Pancreas (tissue), 10 donors: ENCODE data around the gene C2CD3. TPM values are rescaled to one million over a fixed set of nuclear protein-coding genes. Genes with fewer than 3 reads are reported as not detected.

ENCODE experiments used
- ATAC-seq, 4 donors: fragments of 200-7000 bp; cut with Tn5 transposase; one replicate each; pipeline versions ENCODE4 v1.8.0 to v1.9.1; 2020; ENCODE audit warnings: mild to moderate bottlenecking in 4 of 4, moderate library complexity in 4 of 4
- DNase-seq, 6 donors: peaks; one replicate each; pipeline ENCODE4 v3.0.0-alpha.2; 2020
- FAIRE-seq: peaks from 2 replicates; lab custom pipeline; 2012; peaks lifted over from hg19 to GRCh38; lab: Jason Lieb, UNC
- H3K27ac ChIP-seq, 4 donors: fragments of 200-600 bp; sonication (generic); 1 replicate in 3 of 4; 2 replicates in 1 of 4; pipeline versions ENCODE4 v1.5.0 to v1.8.0; 2020
- H3K27me3 ChIP-seq, 4 donors: fragments of 200-600 bp; one replicate each; pipeline ENCODE4 v1.8.0; 2021
- H3K36me3 ChIP-seq, 3 donors: fragments of 200-600 bp; sonication (generic) in 1 of 3; one replicate each; pipeline versions ENCODE4 v1.5.0 to v1.8.0; 2020 to 2021
- H3K4me1 ChIP-seq, 3 donors: fragments of 200-600 bp; one replicate each; pipeline ENCODE4 v1.8.0; 2021
- H3K4me3 ChIP-seq, 4 donors: fragments of 200-600 bp; sonication (generic) in 2 of 4; one replicate each; pipeline versions ENCODE4 v1.5.0 to v1.8.0; 2020 to 2021
- H3K9me3 ChIP-seq, 4 donors: fragments of 200-600 bp; one replicate each; pipeline ENCODE4 v1.8.0; 2021
- WGBS, 2 donors: extraction: QIAGEN DNeasy Blood & Tissue Kit; methylation state at CpG; one replicate each; pipeline ENCODE4 v1.1.7; 2013; 5-methylcytosine and 5-hydroxymethylcytosine counted together
- intact Hi-C, 3 donors: fragments of 100-400 bp; cut with DNase I; formaldehyde crosslinking; loops; one replicate each; pipeline versions ENCODE4 v1.11.1 to v1.14.2; 2022
- polyA plus RNA-seq, 2 donors: library from polyadenylated mRNA; stranded (reverse); fragments of 200-250 nt; gene quantifications; one replicate each; pipeline ENCODE4 v1.2.3, GENCODE V29; 2013
- total RNA-seq, 6 donors: library from RNA; stranded (reverse); fragmentation: NEBNext Ultra II Directional in 4 of 6; extraction: Animal tissue kit (Norgen Biotek cat#: 25700) in 4 of 6; gene quantifications; one replicate each; pipeline versions ENCODE4 v1.2.1 to v1.2.4, GENCODE V29; 2021 to 2023
- TF ChIP-seq, protein P1 (sequence below), 4 donors: fragments of 200-600 bp; sonication (generic) in 3 of 4; IDR thresholded peaks; one replicate each; pipeline versions ENCODE4 v1.5.0 to v1.8.0; 2021; ENCODE audit warnings: antibody characterized with exemption in 4 of 4
- donor health status: healthy with polysubstance abuse.
- donor health status: DM: no; HTN: no; CAD: no; lungs with moderate emphysema.
- donor health status: DM: no; HTN: no; CAD: no.
- donor health status: control.
- donor health status: control.
- donor health status: Bipolar disorder and iron deficiency.
- donor health status: DM: yes; HTN: yes; CAD: no.
- donor health status: DM: no; HTN: no; CAD: no.
- donor health status: DM: no; HTN: no; CAD: no.
- donor health status: DM: yes; HTN: yes; CAD: no.

C2CD3 gene
- total and polyA plus RNA-seq, 8 donors: 7.0 to 14.8 (median 8.7) TPM

DNA sequence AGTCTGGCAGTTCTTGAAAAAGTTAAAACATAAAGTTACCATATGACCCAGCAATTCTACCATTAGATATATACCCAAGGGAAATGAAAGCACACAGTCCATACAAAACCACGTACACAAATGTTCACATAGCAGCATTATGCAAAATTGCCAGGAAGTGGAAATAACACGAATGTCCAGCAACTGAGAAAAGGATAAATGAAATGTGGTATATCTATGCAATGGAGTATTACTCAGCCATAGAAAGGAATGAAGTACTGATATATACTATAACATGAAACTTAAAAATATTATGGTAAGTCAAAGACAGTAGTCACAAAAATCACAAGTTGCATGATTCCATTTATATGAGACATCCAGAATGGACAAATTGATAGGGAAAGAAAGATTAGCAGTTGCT is 57.9 kb downstream of the C2CD3 start:
- intact Hi-C loops: no loop called here
- TF ChIP-seq, protein P1, sequence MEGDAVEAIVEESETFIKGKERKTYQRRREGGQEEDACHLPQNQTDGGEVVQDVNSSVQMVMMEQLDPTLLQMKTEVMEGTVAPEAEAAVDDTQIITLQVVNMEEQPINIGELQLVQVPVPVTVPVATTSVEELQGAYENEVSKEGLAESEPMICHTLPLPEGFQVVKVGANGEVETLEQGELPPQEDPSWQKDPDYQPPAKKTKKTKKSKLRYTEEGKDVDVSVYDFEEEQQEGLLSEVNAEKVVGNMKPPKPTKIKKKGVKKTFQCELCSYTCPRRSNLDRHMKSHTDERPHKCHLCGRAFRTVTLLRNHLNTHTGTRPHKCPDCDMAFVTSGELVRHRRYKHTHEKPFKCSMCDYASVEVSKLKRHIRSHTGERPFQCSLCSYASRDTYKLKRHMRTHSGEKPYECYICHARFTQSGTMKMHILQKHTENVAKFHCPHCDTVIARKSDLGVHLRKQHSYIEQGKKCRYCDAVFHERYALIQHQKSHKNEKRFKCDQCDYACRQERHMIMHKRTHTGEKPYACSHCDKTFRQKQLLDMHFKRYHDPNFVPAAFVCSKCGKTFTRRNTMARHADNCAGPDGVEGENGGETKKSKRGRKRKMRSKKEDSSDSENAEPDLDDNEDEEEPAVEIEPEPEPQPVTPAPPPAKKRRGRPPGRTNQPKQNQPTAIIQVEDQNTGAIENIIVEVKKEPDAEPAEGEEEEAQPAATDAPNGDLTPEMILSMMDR (IDR thresholded peaks at IDR 0.05): no peak
- FAIRE-seq: no peak

DNA sequence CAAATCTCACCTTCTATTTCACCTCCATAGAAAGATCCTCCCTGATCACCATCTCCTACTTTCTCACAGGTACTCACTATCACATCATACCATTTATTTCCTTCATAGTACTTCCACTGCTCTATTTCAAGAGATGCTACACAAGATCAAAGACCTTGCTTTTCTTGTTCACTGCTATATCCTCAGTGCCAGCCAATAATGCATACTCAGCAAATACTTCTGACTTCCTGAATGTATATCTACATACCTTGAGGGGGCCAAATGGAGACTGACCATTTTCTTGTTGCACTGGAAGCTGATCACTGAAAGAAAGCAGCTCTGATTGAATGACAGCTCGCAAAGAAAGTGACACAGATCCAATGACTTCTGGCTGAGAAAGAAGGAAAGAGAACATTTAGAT is 64.7 kb downstream of the C2CD3 start:
- ATAC-seq: no peak
- Histone ChIP-seq H3K27me3 (no peaks in the 10 kb centered on the region), H3K4me3 (no peak overlapping the region), H3K4me1 (no peaks in the 10 kb centered on the region), H3K36me3 (no peaks in the 10 kb centered on the region), H3K9me3 (no peaks in the 10 kb centered on the region), H3K27ac (no peak overlapping the region)
- intact Hi-C loops: no loop called here
- DNase-seq: no peak
- no peak for FAIRE-seq
- 91 to 100% methylated on average over 1 of the region's 1 CpG for WGBS, 2 donors
- TF ChIP-seq, protein P1 (IDR thresholded peaks at IDR 0.05): no peak

More for the DNA sequence above, 57.9 kb downstream of the C2CD3 start:
- Histone ChIP-seq H3K4me3 (no peak overlapping the region), H3K4me1 (no peaks in the 10 kb centered on the region), H3K27ac (no peak overlapping the region), H3K9me3 (no peaks in the 10 kb centered on the region), H3K36me3 (peaks cover 0 to 5% (median 5%) of the 10 kb centered on the region in 3 donors), H3K27me3 (no peaks in the 10 kb centered on the region)
- ATAC-seq: no peak
- no peak for DNase-seq
- WGBS, 2 donors: 95 to 96% methylated on average over 2 of the region's 2 CpGs

DNA sequence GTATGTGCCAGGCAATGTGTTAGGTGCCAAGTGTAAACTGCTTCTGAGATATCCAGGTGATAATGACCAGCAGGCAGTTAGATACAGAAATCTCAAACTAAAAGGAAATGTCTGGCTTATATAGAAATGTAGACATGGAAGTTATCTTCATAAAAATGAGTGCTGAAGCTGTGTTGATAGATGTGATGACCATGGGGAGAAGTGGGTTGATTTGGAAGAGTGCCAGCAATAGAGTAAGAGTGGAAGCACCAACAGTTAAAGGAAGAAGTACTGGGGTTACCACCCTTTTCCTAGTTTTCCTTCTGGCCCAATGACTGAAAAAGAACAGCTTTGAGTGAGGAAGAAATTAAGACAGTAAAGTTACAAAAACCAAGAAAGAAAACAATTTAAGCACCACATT is 68.5 kb downstream of the C2CD3 start:
- no peaks in the 10 kb centered on the region for H3K9me3 ChIP-seq
- FAIRE-seq (no peak), ATAC-seq (no peak), DNase-seq (no peak)
- H3K4me3 ChIP-seq: no peak overlapping the region
- no peaks in the 10 kb centered on the region for H3K4me1 ChIP-seq
- intact Hi-C loops: no loop called here
- H3K36me3 ChIP-seq: peaks cover 0 to 7% (median 0%) of the 10 kb centered on the region in 3 donors
- no peak overlapping the region for H3K27ac ChIP-seq
- no peaks in the 10 kb centered on the region for H3K27me3 ChIP-seq
- TF ChIP-seq, protein P1 (IDR thresholded peaks at IDR 0.05): no peak

DNA sequence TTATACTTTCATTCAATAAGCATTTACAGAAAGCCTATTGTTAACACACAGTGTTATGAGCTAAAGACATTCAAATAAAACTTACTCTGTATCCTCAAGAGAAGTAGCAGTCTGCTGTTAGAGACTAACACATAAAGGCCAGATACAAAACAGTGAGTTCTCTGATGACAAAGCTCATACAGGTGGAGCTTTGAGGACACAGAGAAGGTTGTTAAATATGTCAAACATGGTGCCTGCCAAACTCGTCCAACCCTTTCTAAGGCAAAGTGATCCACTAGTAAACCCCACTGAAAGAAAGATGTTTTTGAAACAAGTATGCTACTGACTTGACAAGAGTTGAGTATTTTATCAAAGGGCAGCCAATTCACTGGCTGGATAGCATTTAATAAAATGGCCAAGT is 70.1 kb downstream of the C2CD3 start:
- peaks cover 0 to 7% (median 5%) of the 10 kb centered on the region in 3 donors for H3K36me3 ChIP-seq
- DNase-seq (no peak), ATAC-seq (no peak), FAIRE-seq (no peak)
- 77% methylated on average over 1 of the region's 1 CpG for WGBS, 2 donors
- H3K27me3 ChIP-seq: no peaks in the 10 kb centered on the region
- intact Hi-C loops: no loop called here
- TF ChIP-seq, protein P1 (IDR thresholded peaks at IDR 0.05): no peak
- no peaks in the 10 kb centered on the region for H3K9me3 ChIP-seq
- no peak overlapping the region for H3K4me3 ChIP-seq
- H3K4me1 ChIP-seq: no peaks in the 10 kb centered on the region
- H3K27ac ChIP-seq: no peak overlapping the region

DNA sequence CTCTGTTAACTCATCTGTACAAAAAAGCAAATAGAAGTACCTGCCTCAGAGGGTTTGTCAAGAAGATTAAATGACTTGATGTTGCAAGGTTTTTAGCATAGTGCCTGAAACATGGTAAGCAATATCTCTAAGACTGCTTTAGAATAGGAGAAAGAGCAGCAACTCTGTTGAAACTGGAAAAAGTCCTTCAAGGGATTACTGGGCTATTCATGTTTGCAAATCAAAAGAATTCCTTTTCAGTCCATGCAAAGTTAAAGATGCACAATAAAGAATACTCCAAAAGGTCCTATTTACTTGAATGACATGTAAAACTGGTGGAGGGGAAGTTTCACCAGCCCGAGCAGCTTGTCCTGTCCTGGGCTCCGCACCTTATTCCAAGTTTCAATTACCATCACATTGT is 70.6 kb downstream of the C2CD3 start:
- H3K36me3 ChIP-seq: peaks cover 0 to 7% (median 6%) of the 10 kb centered on the region in 3 donors
- no peak for FAIRE-seq
- DNase-seq: no peak
- WGBS, 2 donors: 95 to 98% methylated on average over 2 of the region's 2 CpGs
- intact Hi-C loops: no loop called here
- no peak for ATAC-seq
- H3K27me3 ChIP-seq: no peaks in the 10 kb centered on the region
- no peaks in the 10 kb centered on the region for H3K9me3 ChIP-seq
- H3K4me3 ChIP-seq: no peak overlapping the region
- no peaks in the 10 kb centered on the region for H3K4me1 ChIP-seq
- TF ChIP-seq, protein P1 (IDR thresholded peaks at IDR 0.05): no peak
- H3K27ac ChIP-seq: no peak overlapping the region
